Ovary (tissue), 3 donors: ENCODE results near the gene DMRTC1.
"Not testable (repeated sequence)": the region's sequence is repeated elsewhere in the genome, so short reads cannot be mapped to it uniquely, and the experiment has no call there.

ENCODE experiments used
- POLR2A ChIP-seq: fragments of 450-650 bp; IDR thresholded peaks from one replicate; pipeline ENCODE4 v1.6.1; 2017; ENCODE audit warnings: antibody characterized with exemption, mild to moderate bottlenecking, moderate library complexity
- TF ChIP-seq, protein P1 (sequence below), 3 donors: fragments of 450-650 bp in 2 of 3; fragments of 200-600 bp in 1 of 3; IDR thresholded peaks; one replicate each; pipeline versions ENCODE4 v1.5.1 to v1.8.0; 2016 to 2022; ENCODE audit warnings: antibody characterized with exemption in 3 of 3, mild to moderate bottlenecking in 1 of 3
- donor health status: DM: no; HTN: no; CAD: no.

DNA sequence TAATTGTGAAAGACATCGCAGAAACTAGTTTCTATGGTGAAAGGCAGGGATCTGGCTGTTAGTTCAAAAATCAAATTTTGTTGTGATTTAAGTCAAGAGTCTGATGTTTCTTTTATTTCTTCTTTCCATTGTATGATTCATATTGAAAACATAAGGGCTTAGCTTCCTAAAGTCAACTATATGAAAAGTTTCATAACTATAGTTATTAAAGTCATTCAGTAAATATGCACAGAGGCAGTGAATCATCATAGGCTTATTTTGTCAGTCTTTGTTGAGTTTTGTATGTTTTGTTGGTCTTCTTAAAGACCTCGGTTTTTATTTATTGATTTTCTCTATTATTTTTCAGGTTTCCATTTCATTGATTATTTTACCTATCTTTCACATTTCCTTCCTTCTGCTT lies 60.7 kb downstream of the DMRTC1 start:
- TF ChIP-seq, protein P1, sequence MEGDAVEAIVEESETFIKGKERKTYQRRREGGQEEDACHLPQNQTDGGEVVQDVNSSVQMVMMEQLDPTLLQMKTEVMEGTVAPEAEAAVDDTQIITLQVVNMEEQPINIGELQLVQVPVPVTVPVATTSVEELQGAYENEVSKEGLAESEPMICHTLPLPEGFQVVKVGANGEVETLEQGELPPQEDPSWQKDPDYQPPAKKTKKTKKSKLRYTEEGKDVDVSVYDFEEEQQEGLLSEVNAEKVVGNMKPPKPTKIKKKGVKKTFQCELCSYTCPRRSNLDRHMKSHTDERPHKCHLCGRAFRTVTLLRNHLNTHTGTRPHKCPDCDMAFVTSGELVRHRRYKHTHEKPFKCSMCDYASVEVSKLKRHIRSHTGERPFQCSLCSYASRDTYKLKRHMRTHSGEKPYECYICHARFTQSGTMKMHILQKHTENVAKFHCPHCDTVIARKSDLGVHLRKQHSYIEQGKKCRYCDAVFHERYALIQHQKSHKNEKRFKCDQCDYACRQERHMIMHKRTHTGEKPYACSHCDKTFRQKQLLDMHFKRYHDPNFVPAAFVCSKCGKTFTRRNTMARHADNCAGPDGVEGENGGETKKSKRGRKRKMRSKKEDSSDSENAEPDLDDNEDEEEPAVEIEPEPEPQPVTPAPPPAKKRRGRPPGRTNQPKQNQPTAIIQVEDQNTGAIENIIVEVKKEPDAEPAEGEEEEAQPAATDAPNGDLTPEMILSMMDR (IDR thresholded peaks at IDR 0.05), result not testable (repeated sequence)
- TF ChIP-seq POLR2A, result not testable (repeated sequence)
